Upper lobe of left lung (tissue), 4 donors: ENCODE data around the gene OTOS.

ENCODE experiments used
- CTCF ChIP-seq, 6 experiments: fragments of 450-650 bp in 4 of 6; fragments of 200-600 bp in 2 of 6; sonication (generic) in 2 of 6; IDR thresholded peaks; one replicate each; pipeline ENCODE4 v1.5.1; 2016 to 2019; ENCODE audit warnings: antibody characterized with exemption in 6 of 6
- EP300 ChIP-seq, 4 donors: sonication (generic); formaldehyde crosslinking; IDR thresholded peaks; one replicate each; pipeline ENCODE4 v1.5.1; 2017; ENCODE audit warnings: antibody characterized with exemption in 4 of 4, control low read depth in 2 of 4
- POLR2A ChIP-seq, 4 donors: fragments of 450-650 bp; IDR thresholded peaks; one replicate each; pipeline ENCODE4 v1.5.1; 2016 to 2017; ENCODE audit warnings: antibody characterized with exemption in 4 of 4, mild to moderate bottlenecking in 2 of 4
- POLR2AphosphoS5 ChIP-seq, 2 donors: sonication (generic); formaldehyde crosslinking; IDR thresholded peaks; one replicate each; pipeline ENCODE4 v1.5.1; 2017; ENCODE audit warnings: antibody characterized with exemption in 2 of 2

DNA sequence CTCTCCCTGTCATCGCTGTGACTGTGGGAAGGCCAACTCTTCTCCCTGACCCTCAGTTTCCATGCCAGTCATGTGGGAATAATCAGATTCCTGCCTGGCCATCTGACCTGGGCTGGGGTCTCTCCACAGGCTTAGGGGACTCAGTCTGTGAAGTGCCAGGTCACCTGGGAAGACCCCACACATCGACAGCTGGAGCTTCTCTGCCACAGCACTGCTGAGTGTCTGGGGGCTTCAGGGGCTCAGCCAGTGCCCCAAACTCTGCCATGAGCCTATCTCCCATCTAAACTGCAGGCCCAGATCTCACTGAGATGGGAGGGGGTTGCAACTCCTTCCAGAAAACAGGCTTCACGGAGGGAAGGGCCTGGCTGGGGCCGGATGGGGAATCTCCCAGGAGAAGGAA is 42.0 kb upstream of the OTOS start:
- TF ChIP-seq CTCF (IDR thresholded peaks at IDR 0.05): no peak
- TF ChIP-seq POLR2A (IDR thresholded peaks at IDR 0.05): no peak
- TF ChIP-seq EP300 (IDR thresholded peaks at IDR 0.05): no peak
- TF ChIP-seq POLR2AphosphoS5 (IDR thresholded peaks at IDR 0.05): no peak
